Parathyroid adenoma (tissue), 2 donors: Measurements from ENCODE around the gene CHN1.

Experiments used
- H2AFZ ChIP-seq: fragments of 300-600 bp; sonication (generic); one replicate; pipeline ENCODE4 v1.7.0; 2017; ENCODE audit warnings: antibody characterized with exemption, mild to moderate bottlenecking
- H3K27ac ChIP-seq: fragments of 300-600 bp; sonication (generic); one replicate; pipeline ENCODE4 v1.7.0; 2017
- H3K27me3 ChIP-seq: fragments of 300-600 bp; sonication (generic); one replicate; pipeline ENCODE4 v1.7.0; 2017; ENCODE audit warnings: low read length; ENCODE audit not compliant: control insufficient read depth, insufficient read depth
- H3K36me3 ChIP-seq: fragments of 300-600 bp; sonication (generic); one replicate; pipeline ENCODE4 v1.7.0; 2017; ENCODE audit warnings: low read length; ENCODE audit not compliant: control insufficient read depth, insufficient read depth
- H3K4me1 ChIP-seq: fragments of 300-600 bp; sonication (generic); one replicate; pipeline ENCODE4 v1.7.0; 2017; ENCODE audit warnings: control low read depth
- H3K4me2 ChIP-seq: fragments of 300-600 bp; sonication (generic); one replicate; pipeline ENCODE4 v1.7.0; 2017; ENCODE audit warnings: low read length
- H3K4me3 ChIP-seq: fragments of 300-600 bp; sonication (generic); one replicate; pipeline ENCODE4 v1.7.0; 2017; ENCODE audit warnings: low read depth, low read length
- H3K79me2 ChIP-seq: fragments of 300-600 bp; sonication (generic); one replicate; pipeline ENCODE4 v1.7.0; 2017; ENCODE audit warnings: control low read depth
- H3K9ac ChIP-seq: fragments of 300-600 bp; sonication (generic); one replicate; pipeline ENCODE4 v1.7.0; 2017; ENCODE audit warnings: mild to moderate bottlenecking
- H3K9me3 ChIP-seq: fragments of 300-600 bp; sonication (generic); one replicate; pipeline ENCODE4 v1.7.0; 2017; ENCODE audit warnings: low read length; ENCODE audit not compliant: control insufficient read depth
- CTCF ChIP-seq: fragments of 300-600 bp; sonication (generic); IDR thresholded peaks from one replicate; pipeline ENCODE4 v1.7.0; 2017; ENCODE audit warnings: antibody characterized with exemption, mild to moderate bottlenecking
- donor health status: primary hyperparathyroidism.

CHN1 gene

GRCh38 chr2:174931724-174932123 lies 73.5 kb downstream of the CHN1 start:
- H3K4me2 ChIP-seq, result no peak overlapping the region
- no peaks in the 10 kb centered on the region for H3K79me2 ChIP-seq
- no peak overlapping the region for H3K9ac ChIP-seq
- H3K4me3 ChIP-seq, result no peak overlapping the region
- H3K27me3 ChIP-seq, result no peaks in the 10 kb centered on the region
- no peak overlapping the region for H2AFZ ChIP-seq
- no peaks in the 10 kb centered on the region for H3K9me3 ChIP-seq
- TF ChIP-seq CTCF, result no peak
- peaks cover 15% of the 10 kb centered on the region for H3K4me1 ChIP-seq
- no peaks in the 10 kb centered on the region for H3K36me3 ChIP-seq
- H3K27ac ChIP-seq, result no peak overlapping the region

- Histone ChIP-seq H3K27me3 (no peaks in the 10 kb centered on the region), H2AFZ (peak overlapping the region; percentile 24), H3K79me2 (no peaks in the 10 kb centered on the region), H3K4me3 (no peak overlapping the region), H3K36me3 (no peaks in the 10 kb centered on the region), H3K9me3 (no peaks in the 10 kb centered on the region), H3K9ac (no peak overlapping the region), H3K4me2 (no peak overlapping the region), H3K4me1 (peaks cover 23% of the 10 kb centered on the region), H3K27ac (peak overlapping the region; percentile 15)
- TF ChIP-seq CTCF, result no peak
Observed at GRCh38 chr2:174929786-174930185, 75.4 kb downstream of the CHN1 start.

- no peak for TF ChIP-seq CTCF
- Histone ChIP-seq H3K79me2 (no peaks in the 10 kb centered on the region), H3K4me2 (no peak overlapping the region), H2AFZ (peak overlapping the region; percentile 2), H3K9ac (no peak overlapping the region), H3K9me3 (no peaks in the 10 kb centered on the region), H3K4me3 (no peak overlapping the region), H3K4me1 (peaks cover 21% of the 10 kb centered on the region), H3K27me3 (no peaks in the 10 kb centered on the region), H3K27ac (peak overlapping the region; percentile 7), H3K36me3 (no peaks in the 10 kb centered on the region)
Observed at GRCh38 chr2:174925046-174925784, 80.0 kb downstream of the CHN1 start.

- TF ChIP-seq CTCF, result no peak
- Histone ChIP-seq H3K4me3 (no peak overlapping the region), H2AFZ (no peak overlapping the region), H3K4me1 (peaks cover 13% of the 10 kb centered on the region), H3K27ac (no peak overlapping the region), H3K79me2 (no peaks in the 10 kb centered on the region), H3K9me3 (no peaks in the 10 kb centered on the region), H3K4me2 (no peak overlapping the region), H3K36me3 (no peaks in the 10 kb centered on the region), H3K9ac (no peak overlapping the region), H3K27me3 (no peaks in the 10 kb centered on the region)
Observed at GRCh38 chr2:174924061-174924693, 81.0 kb downstream of the CHN1 start.
